Type B pancreatic cell (in vitro differentiated cells): Measurements from ENCODE around the gene NSRP1. TPM values are rescaled to one million over a fixed set of nuclear protein-coding genes. Genes with fewer than 3 reads are reported as not detected.

Source experiments
- DNase-seq: peaks from one replicate; pipeline ENCODE4 v3.0.0; 2021; ENCODE audit warnings: mixed read lengths; ENCODE audit not compliant: unreplicated experiment; ENCODE audit errors: extremely low spot score
- H3K27ac Mint-ChIP-seq: 2 replicates; pipeline ENCODE4 v1.8.0; 2021; ENCODE audit warnings: mild to moderate bottlenecking, mixed read lengths
- H3K27me3 Mint-ChIP-seq: 2 replicates; pipeline ENCODE4 v1.8.0; 2021; ENCODE audit warnings: mixed read lengths
- H3K36me3 Mint-ChIP-seq: 2 replicates; pipeline ENCODE4 v1.8.0; 2021; ENCODE audit warnings: mixed read lengths
- H3K4me1 Mint-ChIP-seq: one replicate; pipeline ENCODE4 v1.8.0; 2021; ENCODE audit warnings: mixed read lengths; ENCODE audit not compliant: unreplicated experiment
- H3K4me3 Mint-ChIP-seq: 2 replicates; pipeline ENCODE4 v1.8.0; 2021; ENCODE audit warnings: mild to moderate bottlenecking, mixed read lengths
- H3K9me3 Mint-ChIP-seq: 2 replicates; pipeline ENCODE4 v1.8.0; 2021; ENCODE audit warnings: mixed read lengths
- CTCF ChIP-seq: fragments of 200-600 bp; sonication (generic); conservative IDR thresholded peaks from 2 replicates; pipeline ENCODE4 v1.5.0; 2021; ENCODE audit warnings: antibody characterized with exemption, mild to moderate bottlenecking
- total RNA-seq: library from RNA; stranded (reverse); gene quantifications from 2 replicates; pipeline ENCODE4 v1.2.1, GENCODE V29; 2021; ENCODE audit warnings: low replicate concordance

NSRP1 gene
- total RNA-seq, 1 donor from 2014 or later = 31.6 TPM

GRCh38 chr17:30210366-30210765, 93.8 kb downstream of the NSRP1 start:
- Mint-ChIP-seq H3K9me3 (no peaks in the 10 kb centered on the region), H3K27me3 (no peaks in the 10 kb centered on the region), H3K36me3 (no peaks in the 10 kb centered on the region), H3K27ac (no peak overlapping the region), H3K4me1 (no peaks in the 10 kb centered on the region), H3K4me3 (no peak overlapping the region)
- TF ChIP-seq CTCF = no peak
- DNase-seq = no peak

- Mint-ChIP-seq H3K9me3 (no peaks in the 10 kb centered on the region), H3K36me3 (no peaks in the 10 kb centered on the region), H3K4me1 (no peaks in the 10 kb centered on the region), H3K4me3 (no peak overlapping the region), H3K27me3 (no peaks in the 10 kb centered on the region), H3K27ac (no peak overlapping the region)
- DNase-seq = no peak
- TF ChIP-seq CTCF = no peak
Observed at GRCh38 chr17:30210901-30211300, 94.3 kb downstream of the NSRP1 start.

- Mint-ChIP-seq H3K9me3 (no peaks in the 10 kb centered on the region), H3K36me3 (no peaks in the 10 kb centered on the region), H3K27me3 (no peaks in the 10 kb centered on the region), H3K27ac (no peak overlapping the region), H3K4me1 (no peaks in the 10 kb centered on the region), H3K4me3 (no peak overlapping the region)
- no peak for DNase-seq
- TF ChIP-seq CTCF = no peak
Observed at GRCh38 chr17:30211371-30211770, 94.8 kb downstream of the NSRP1 start.

- DNase-seq = no peak
- H3K27me3 Mint-ChIP-seq = no peaks in the 10 kb centered on the region
- H3K4me3 Mint-ChIP-seq = no peak overlapping the region
- H3K36me3 Mint-ChIP-seq = no peaks in the 10 kb centered on the region
- TF ChIP-seq CTCF = no peak
- H3K27ac Mint-ChIP-seq = no peak overlapping the region
- H3K4me1 Mint-ChIP-seq = no peaks in the 10 kb centered on the region
- no peaks in the 10 kb centered on the region for H3K9me3 Mint-ChIP-seq
Observed at GRCh38 chr17:30212750-30213149, 96.1 kb downstream of the NSRP1 start.

- Mint-ChIP-seq H3K27ac (no peak overlapping the region), H3K27me3 (no peaks in the 10 kb centered on the region), H3K4me3 (no peak overlapping the region), H3K4me1 (peaks cover 5% of the 10 kb centered on the region), H3K36me3 (no peaks in the 10 kb centered on the region), H3K9me3 (no peaks in the 10 kb centered on the region)
- DNase-seq = no peak
- no peak for TF ChIP-seq CTCF
Observed at GRCh38 chr17:30217054-30217453, 100.4 kb downstream of the NSRP1 start.

- Mint-ChIP-seq H3K27me3 (no peaks in the 10 kb centered on the region), H3K36me3 (no peaks in the 10 kb centered on the region), H3K9me3 (no peaks in the 10 kb centered on the region), H3K27ac (no peak overlapping the region), H3K4me3 (no peak overlapping the region), H3K4me1 (peaks cover 8% of the 10 kb centered on the region)
- no peak for TF ChIP-seq CTCF
- no peak for DNase-seq
Observed at GRCh38 chr17:30217746-30218245, 101.2 kb downstream of the NSRP1 start.
